ENCODE measurements around the gene UBE3B.
A peak's percentile ranks its signal among the peaks of the same experiment; 100 is the strongest.

Gene UBE3B

GRCh38 chr12:109448272-109448671, 29.2 kb upstream of the UBE3B start:
- H3K36me3 ChIP-seq, result peaks cover 63% of the 10 kb centered on the region
- no peaks in the 10 kb centered on the region for H3K27me3 ChIP-seq (ENCODE audit: insufficient read depth, low read depth, severe bottlenecking)
- TF ChIP-seq CTCF (IDR thresholded peaks at IDR 0.05; ENCODE audit: low read depth, low read length), result no peak
- no peak overlapping the region for H3K4me3 ChIP-seq (ENCODE audit: low read depth, low read length)
- H3K9me3 ChIP-seq (ENCODE audit: severe bottlenecking), result no peaks in the 10 kb centered on the region
- DNase-seq, result no peak
- no peak overlapping the region for H3K27ac ChIP-seq

- Histone ChIP-seq H3K36me3 (peaks cover 68% of the 10 kb centered on the region), H3K9me3 (ENCODE audit: severe bottlenecking) (no peaks in the 10 kb centered on the region), H3K27me3 (ENCODE audit: insufficient read depth, low read depth, severe bottlenecking) (no peaks in the 10 kb centered on the region), H3K27ac (no peak overlapping the region), H3K4me3 (ENCODE audit: low read depth, low read length) (no peak overlapping the region)
- no peak for DNase-seq
- no peak for TF ChIP-seq CTCF (IDR thresholded peaks at IDR 0.05; ENCODE audit: low read depth, low read length)
Measured at GRCh38 chr12:109448707-109449390, 28.6 kb upstream of the UBE3B start.

- peaks cover 74% of the 10 kb centered on the region for H3K36me3 ChIP-seq
- DNase-seq, result peak; percentile 34
- TF ChIP-seq CTCF (IDR thresholded peaks at IDR 0.05; ENCODE audit: low read depth, low read length), result peak; percentile 61
- H3K4me3 ChIP-seq (ENCODE audit: low read depth, low read length), result no peak overlapping the region
- H3K27ac ChIP-seq, result no peak overlapping the region
- H3K9me3 ChIP-seq (ENCODE audit: severe bottlenecking), result no peaks in the 10 kb centered on the region
- no peaks in the 10 kb centered on the region for H3K27me3 ChIP-seq (ENCODE audit: insufficient read depth, low read depth, severe bottlenecking)
Measured at GRCh38 chr12:109449845-109450532, 27.4 kb upstream of the UBE3B start.

- no peak for TF ChIP-seq CTCF (IDR thresholded peaks at IDR 0.05; ENCODE audit: low read depth, low read length)
- Histone ChIP-seq H3K9me3 (ENCODE audit: severe bottlenecking) (no peaks in the 10 kb centered on the region), H3K27ac (no peak overlapping the region), H3K4me3 (ENCODE audit: low read depth, low read length) (no peak overlapping the region), H3K36me3 (peaks cover 77% of the 10 kb centered on the region), H3K27me3 (ENCODE audit: insufficient read depth, low read depth, severe bottlenecking) (no peaks in the 10 kb centered on the region)
- no peak for DNase-seq
Measured at GRCh38 chr12:109450980-109451379, 26.5 kb upstream of the UBE3B start.

- Histone ChIP-seq H3K9me3 (ENCODE audit: severe bottlenecking) (no peaks in the 10 kb centered on the region), H3K27me3 (ENCODE audit: insufficient read depth, low read depth, severe bottlenecking) (no peaks in the 10 kb centered on the region), H3K27ac (no peak overlapping the region), H3K36me3 (peaks cover 77% of the 10 kb centered on the region), H3K4me3 (ENCODE audit: low read depth, low read length) (no peak overlapping the region)
- DNase-seq, result no peak
- TF ChIP-seq CTCF (IDR thresholded peaks at IDR 0.05; ENCODE audit: low read depth, low read length), result no peak
Measured at GRCh38 chr12:109451400-109451799, 26.0 kb upstream of the UBE3B start.
